Transverse colon (tissue), 4 donors: ENCODE data around the gene P2RY6. TPM values are rescaled to one million over a fixed set of nuclear protein-coding genes. Genes with fewer than 3 reads are reported as not detected.

Source experiments
- DNase-seq: peaks from one replicate; pipeline ENCODE4 v3.0.0-alpha.2; 2019
- H3K27ac ChIP-seq, 4 donors: fragments of 200-600 bp; sonication (generic); 2 replicates each; pipeline ENCODE4 v1.5.1; 2016 to 2018; ENCODE audit warnings: inconsistent platforms in 4 of 4
- H3K27me3 ChIP-seq: fragments of 200-600 bp; sonication (generic); 2 replicates; pipeline ENCODE4 v1.5.1; 2017; ENCODE audit warnings: inconsistent platforms
- H3K36me3 ChIP-seq, 4 donors: fragments of 200-600 bp; sonication (generic); 2 replicates each; pipeline ENCODE4 v1.5.1; 2017 to 2019; ENCODE audit warnings: inconsistent platforms in 4 of 4
- H3K4me1 ChIP-seq, 4 donors: fragments of 200-600 bp; sonication (generic); 2 replicates each; pipeline ENCODE4 v1.5.1; 2017 to 2020; ENCODE audit warnings: inconsistent platforms in 4 of 4
- H3K4me3 ChIP-seq, 4 donors: fragments of 200-600 bp; sonication (generic); 1 replicate in 1 of 4; 2 replicates in 3 of 4; pipeline versions ENCODE4 v1.5.1 to v1.6.1; 2017 to 2019; ENCODE audit warnings: inconsistent platforms in 4 of 4
- H3K9me3 ChIP-seq, 2 donors: fragments of 200-600 bp; sonication (generic); 2 replicates each; pipeline ENCODE4 v1.5.1; 2017 to 2019; ENCODE audit warnings: inconsistent platforms in 2 of 2
- CTCF ChIP-seq, 5 experiments: fragments of 200-600 bp in 3 of 5; fragments of 450-650 bp in 2 of 5; sonication (generic) in 3 of 5; IDR thresholded peaks; 1 replicate in 2 of 5; 2 replicates in 3 of 5; pipeline ENCODE4 v1.5.1; 2016 to 2017; ENCODE audit warnings: antibody characterized with exemption in 5 of 5, inconsistent platforms in 3 of 5, mild to moderate bottlenecking in 2 of 5, moderate library complexity in 1 of 5
- EP300 ChIP-seq: sonication (generic); formaldehyde crosslinking; IDR thresholded peaks from one replicate; pipeline ENCODE4 v1.6.1; 2017; ENCODE audit warnings: antibody characterized with exemption, low read depth
- POLR2A ChIP-seq: fragments of 450-650 bp; IDR thresholded peaks from one replicate; pipeline ENCODE4 v1.6.1; 2016; ENCODE audit warnings: antibody characterized with exemption, mild to moderate bottlenecking, moderate library complexity
- POLR2AphosphoS5 ChIP-seq, 3 donors: sonication (generic); formaldehyde crosslinking; IDR thresholded peaks; one replicate each; pipeline ENCODE4 v1.6.1; 2016; ENCODE audit warnings: antibody characterized with exemption in 3 of 3
- WGBS, 2 donors: methylation state at CpG; one replicate each; pipeline ENCODE4 v1.1.5; 2018; ENCODE audit warnings: low coverage in 1 of 2; 5-methylcytosine and 5-hydroxymethylcytosine counted together
- in situ Hi-C, 4 donors: fragments of 200-750 bp; cut with MboI; loops; one replicate each; pipeline versions ENCODE4 v1.15.0 to v1.15.1; 2017; ENCODE audit warnings: low sequenced_read_pairs in 3 of 4, low pct_ligation_motif_present in 1 of 4, low pct_unique_long_range_greater_than_20kb in 1 of 4
- intact Hi-C: fragments of 100-400 bp; cut with DNase I; formaldehyde crosslinking; loops from one replicate; pipeline ENCODE4 v1.15.1; 2023; ENCODE audit warnings: low total_unique reads
- total RNA-seq, 4 donors: library from RNA; depleted of rRNA; stranded (reverse); fragments of >200 nt; gene quantifications; one replicate each; pipeline ENCODE4 v1.1.0, GENCODE V29; 2016

Gene P2RY6
- total RNA-seq, 4 donors from 2014 or later: 1.1 to 1.6 (median 1.4) TPM; not detected in 1

GRCh38 chr11:73236205-73236765 is 35.9 kb upstream of the P2RY6 start:
- no peak overlapping the region for H3K4me3 ChIP-seq
- peaks cover 0 to 6% (median 3%) of the 10 kb centered on the region in 4 donors for H3K4me1 ChIP-seq
- no peak overlapping the region for H3K27ac ChIP-seq
- intact Hi-C loops: no loop called here
- no peaks in the 10 kb centered on the region for H3K36me3 ChIP-seq
- H3K9me3 ChIP-seq: no peaks in the 10 kb centered on the region
- TF ChIP-seq POLR2AphosphoS5 (IDR thresholded peaks at IDR 0.05) (no peak), POLR2A (no peak), EP300 (no peak), CTCF (IDR thresholded peaks at IDR 0.05) (no peak)
- in situ Hi-C loops: loop anchor here in 3 of 4 donors (5.0 kb wide), 1 partner anchor 49 kb away; no protein-coding TSS in a partner anchor
- H3K27me3 ChIP-seq: no peaks in the 10 kb centered on the region
- DNase-seq: no peak
- 87% methylated on average over 4 of the region's 4 CpGs; no CpG with 5 or more reads in 1 of the 2 donors for WGBS, 2 donors

- TF ChIP-seq POLR2AphosphoS5 (IDR thresholded peaks at IDR 0.05) (no peak), POLR2A (no peak), EP300 (no peak), CTCF (IDR thresholded peaks at IDR 0.05) (peak; percentile 38 to 70 (median 56))
- H3K4me3 ChIP-seq: no peak overlapping the region
- no peaks in the 10 kb centered on the region for H3K36me3 ChIP-seq
- intact Hi-C loops: no loop called here
- H3K4me1 ChIP-seq: peaks cover 0 to 6% (median 3%) of the 10 kb centered on the region in 4 donors
- no peaks in the 10 kb centered on the region for H3K9me3 ChIP-seq
- in situ Hi-C loops: loop anchor here in 3 of 4 donors (5.0 kb wide), 1 partner anchor 50 kb away; no protein-coding TSS in a partner anchor
- WGBS, 2 donors: 29 to 65% methylated on average over 1 to 5 of the region's 6 CpGs
- H3K27ac ChIP-seq: no peak overlapping the region
- peak; percentile 62 for DNase-seq
- no peaks in the 10 kb centered on the region for H3K27me3 ChIP-seq
These were observed 35.3 kb upstream of the P2RY6 start for GRCh38 chr11:73236854-73237253.

- Histone ChIP-seq H3K27me3 (no peaks in the 10 kb centered on the region), H3K9me3 (no peaks in the 10 kb centered on the region), H3K4me3 (no peak overlapping the region), H3K27ac (no peak overlapping the region), H3K36me3 (no peaks in the 10 kb centered on the region), H3K4me1 (peaks cover 0 to 9% (median 3%) of the 10 kb centered on the region in 4 donors)
- intact Hi-C loops (no loop called here), in situ Hi-C loops (loop anchor here in 3 of 4 donors (5.0 kb wide), 1 partner anchor 50 kb away; no protein-coding TSS in a partner anchor)
- TF ChIP-seq EP300: no peak
- no peak for TF ChIP-seq CTCF (IDR thresholded peaks at IDR 0.05)
- TF ChIP-seq POLR2AphosphoS5 (IDR thresholded peaks at IDR 0.05): no peak
- 60 to 81% methylated on average over 1 to 8 of the region's 10 CpGs for WGBS, 2 donors
- DNase-seq: no peak
These were observed 34.5 kb upstream of the P2RY6 start for GRCh38 chr11:73237471-73238290.

GRCh38 chr11:73239111-73239521 is 33.0 kb upstream of the P2RY6 start:
- Histone ChIP-seq H3K4me1 (peaks cover 0 to 6% (median 0%) of the 10 kb centered on the region in 4 donors), H3K36me3 (no peaks in the 10 kb centered on the region), H3K4me3 (no peak overlapping the region), H3K27me3 (no peaks in the 10 kb centered on the region), H3K9me3 (no peaks in the 10 kb centered on the region), H3K27ac (no peak overlapping the region)
- in situ Hi-C loops (loop anchor here in 3 of 4 donors (5.0 kb wide), 1 partner anchor 52 kb away; no protein-coding TSS in a partner anchor), intact Hi-C loops (no loop called here)
- DNase-seq: no peak
- TF ChIP-seq EP300 (no peak), POLR2A (no peak), POLR2AphosphoS5 (IDR thresholded peaks at IDR 0.05) (no peak), CTCF (IDR thresholded peaks at IDR 0.05) (no peak)
- 93% methylated on average over 6 of the region's 6 CpGs; no CpG with 5 or more reads in 1 of the 2 donors for WGBS, 2 donors
